ENCODE data around the gene UQCRC1.

UQCRC1 gene

GRCh38 chr3:48609088-48610005 is at the start of gene UQCRC1:
Gene UQCRC1, minus strand, starts transcription at chr3:48609646. Its CDS starts 26 bp downstream, at chr3:48609620.
- peak; percentile 80 for DNase-seq

GRCh38 chr3:48656841-48657281 is 47.4 kb upstream of the UQCRC1 start:
- no peak for DNase-seq

GRCh38 chr3:48656061-48656840 is 46.8 kb upstream of the UQCRC1 start:
- peak; percentile 52 for DNase-seq

- no peak for DNase-seq
Observed at GRCh38 chr3:48655606-48656005, 46.2 kb upstream of the UQCRC1 start.

- DNase-seq: no peak
Observed at GRCh38 chr3:48655063-48655462, 45.6 kb upstream of the UQCRC1 start.

- DNase-seq: no peak
Observed at GRCh38 chr3:48652923-48653715, 43.7 kb upstream of the UQCRC1 start.

GRCh38 chr3:48651771-48652170 is 42.3 kb upstream of the UQCRC1 start:
- no peak for DNase-seq

- no peak for DNase-seq
Observed at GRCh38 chr3:48650723-48651122, 41.3 kb upstream of the UQCRC1 start.

- no peak for DNase-seq
Observed at GRCh38 chr3:48648188-48648850, 38.9 kb upstream of the UQCRC1 start.

GRCh38 chr3:48647714-48648113 is 38.3 kb upstream of the UQCRC1 start:
- no peak for DNase-seq

- no peak for DNase-seq
Observed at GRCh38 chr3:48644898-48645760, 35.7 kb upstream of the UQCRC1 start.

GRCh38 chr3:48642605-48643004 is 33.2 kb upstream of the UQCRC1 start:
- DNase-seq: no peak

- no peak for DNase-seq
Observed at GRCh38 chr3:48641396-48641795, 31.9 kb upstream of the UQCRC1 start.

GRCh38 chr3:48639944-48640606 is 30.6 kb upstream of the UQCRC1 start:
- DNase-seq: no peak

GRCh38 chr3:48637305-48637704 is 27.9 kb upstream of the UQCRC1 start:
- no peak for DNase-seq

- no peak for DNase-seq
Observed at GRCh38 chr3:48636149-48636655, 26.8 kb upstream of the UQCRC1 start.

- DNase-seq: peak; percentile 83
Observed at GRCh38 chr3:48635222-48636021, 26.0 kb upstream of the UQCRC1 start, which contains the start of gene SLC26A6. Gene SLC26A6, minus strand, starts transcription at chr3:48635461. Its CDS starts 68 bp downstream, at chr3:48635393.

- peak; percentile 58 for DNase-seq
Observed at GRCh38 chr3:48634661-48635221, 25.3 kb upstream of the UQCRC1 start.

GRCh38 chr3:48633743-48634142 is 24.3 kb upstream of the UQCRC1 start:
- DNase-seq: no peak
